Measurements from ENCODE around the gene OR11H6.

DNA sequence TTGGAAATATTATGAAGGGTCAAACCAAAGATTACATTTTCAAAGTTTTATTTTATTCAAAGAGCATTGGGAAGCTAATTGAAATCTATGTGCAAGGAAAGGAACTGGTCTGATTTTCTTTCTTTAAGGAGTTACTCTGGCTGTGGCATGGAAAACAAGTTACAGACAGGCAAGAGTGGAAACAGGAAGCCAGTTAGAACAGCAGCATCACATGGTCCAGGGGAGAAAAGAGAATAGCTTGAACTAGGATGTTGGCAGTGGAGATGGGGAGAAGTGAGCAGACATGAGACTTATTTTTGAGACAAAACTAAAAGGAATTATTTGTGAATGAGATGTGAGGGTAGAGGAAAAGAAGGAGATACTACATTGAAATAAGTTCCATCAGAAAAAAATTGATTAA, 29.4 kb upstream of the OR11H6 start:
- no peak for TF ChIP-seq POLR2AphosphoS5 (IDR thresholded peaks at IDR 0.05)
- TF ChIP-seq, protein P1, sequence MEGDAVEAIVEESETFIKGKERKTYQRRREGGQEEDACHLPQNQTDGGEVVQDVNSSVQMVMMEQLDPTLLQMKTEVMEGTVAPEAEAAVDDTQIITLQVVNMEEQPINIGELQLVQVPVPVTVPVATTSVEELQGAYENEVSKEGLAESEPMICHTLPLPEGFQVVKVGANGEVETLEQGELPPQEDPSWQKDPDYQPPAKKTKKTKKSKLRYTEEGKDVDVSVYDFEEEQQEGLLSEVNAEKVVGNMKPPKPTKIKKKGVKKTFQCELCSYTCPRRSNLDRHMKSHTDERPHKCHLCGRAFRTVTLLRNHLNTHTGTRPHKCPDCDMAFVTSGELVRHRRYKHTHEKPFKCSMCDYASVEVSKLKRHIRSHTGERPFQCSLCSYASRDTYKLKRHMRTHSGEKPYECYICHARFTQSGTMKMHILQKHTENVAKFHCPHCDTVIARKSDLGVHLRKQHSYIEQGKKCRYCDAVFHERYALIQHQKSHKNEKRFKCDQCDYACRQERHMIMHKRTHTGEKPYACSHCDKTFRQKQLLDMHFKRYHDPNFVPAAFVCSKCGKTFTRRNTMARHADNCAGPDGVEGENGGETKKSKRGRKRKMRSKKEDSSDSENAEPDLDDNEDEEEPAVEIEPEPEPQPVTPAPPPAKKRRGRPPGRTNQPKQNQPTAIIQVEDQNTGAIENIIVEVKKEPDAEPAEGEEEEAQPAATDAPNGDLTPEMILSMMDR (IDR thresholded peaks at IDR 0.05): no peak

Data from breast epithelium (tissue), 3 donors.